Naive thymus-derived CD8-positive, alpha-beta T cell (primary cell): Measurements from ENCODE around the gene RASSF5. TPM values are rescaled to one million over a fixed set of nuclear protein-coding genes. Genes with fewer than 3 reads are reported as not detected.

Experiments used
- ATAC-seq, 2 donors: fragments of 150-1000 bp; cut with Tn5 transposase in 1 of 2; sonication (Bioruptor Pico), chemical (Tn5 transposase) in 1 of 2; 1 replicate in 1 of 2; 2 replicates in 1 of 2; pipeline ENCODE4 v1.10.0; 2021; ENCODE audit warnings: mild to moderate bottlenecking in 2 of 2, moderate library complexity in 2 of 2
- POLR2A ChIA-PET: fragments of 350-600 bp; sonication (Branson Sonifier 250); formaldehyde crosslinking; loops from one replicate; lab custom pipeline; 2021; ENCODE audit warnings: antibody characterized with exemption; lab: Charles Lee
- DNase-seq, 10 donors: peaks; one replicate each; pipeline versions ENCODE4 v3.0.0 to v3.0.0-alpha.2; 2020 to 2022
- H3K27ac Mint-ChIP-seq, 10 donors: one replicate each; pipeline ENCODE4 v1.8.0; 2020 to 2022; ENCODE audit warnings: mild to moderate bottlenecking in 10 of 10, mixed read lengths in 10 of 10, moderate library complexity in 4 of 10, inconsistent platforms in 1 of 10
- H3K27me3 Mint-ChIP-seq, 5 donors: one replicate each; pipeline ENCODE4 v1.8.0; 2021 to 2022; ENCODE audit warnings: mixed read lengths in 5 of 5
- H3K36me3 Mint-ChIP-seq, 3 donors: one replicate each; pipeline ENCODE4 v1.8.0; 2020 to 2022; ENCODE audit warnings: mixed read lengths in 3 of 3, mild to moderate bottlenecking in 2 of 3, inconsistent platforms in 1 of 3
- H3K4me1 Mint-ChIP-seq, 4 donors: one replicate each; pipeline ENCODE4 v1.8.0; 2021 to 2022; ENCODE audit warnings: mixed read lengths in 4 of 4
- H3K4me3 Mint-ChIP-seq, 10 donors: one replicate each; pipeline ENCODE4 v1.8.0; 2020 to 2022; ENCODE audit warnings: mild to moderate bottlenecking in 10 of 10, mixed read lengths in 10 of 10, moderate library complexity in 6 of 10, inconsistent platforms in 1 of 10
- H3K9me3 Mint-ChIP-seq, 9 donors: one replicate each; pipeline ENCODE4 v1.8.0; 2020 to 2022; ENCODE audit warnings: mixed read lengths in 9 of 9, mild to moderate bottlenecking in 3 of 9, inconsistent platforms in 1 of 9, moderate library complexity in 1 of 9
- polyA plus RNA-seq, 3 donors: library from polyadenylated mRNA; unstranded; fragments of 300-500 nt; fragmentation: Illumina TruSeq; gene quantifications; one replicate each; pipeline ENCODE4 v1.2.3, GENCODE V29; 2021
- total RNA-seq, 8 experiments: library from RNA in 2 of 8; stranded (reverse) in 2 of 8; gene quantifications; one replicate each; pipeline ENCODE4 v1.2.3 and lab custom pipeline; 2021 to 2026

RASSF5 gene
- total and polyA plus RNA-seq, 5 experiments from 2014 or later, result 224 to 358 (median 233) TPM

DNA sequence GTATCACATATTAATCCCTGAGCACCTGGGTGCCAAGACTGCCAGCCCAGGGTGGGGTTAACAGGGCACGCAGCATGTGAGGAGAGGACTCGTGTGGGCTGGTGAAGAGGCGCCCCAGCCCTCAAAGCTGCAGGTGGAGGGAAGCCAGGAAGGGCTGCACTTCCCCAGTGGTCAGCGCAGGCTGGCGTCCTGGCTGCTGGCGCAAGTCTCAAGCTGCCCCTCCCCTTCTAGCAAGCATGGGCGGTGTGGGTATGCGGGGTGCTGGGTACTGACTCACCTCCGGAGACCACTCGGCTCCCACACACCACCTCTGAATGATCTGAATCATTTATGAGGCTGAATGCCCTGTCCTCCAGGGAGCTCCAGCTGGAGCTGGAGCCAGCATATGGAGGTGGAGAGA, 60.9 kb downstream of the RASSF5 start:
- no peak for DNase-seq
- peak; percentile 18 to 37 for ATAC-seq
- peaks cover 6 to 93% (median 9%) of the 10 kb centered on the region in 3 donors for H3K36me3 Mint-ChIP-seq
- H3K9me3 Mint-ChIP-seq, result no peaks in the 10 kb centered on the region
- peaks cover 66 to 100% (median 99%) of the 10 kb centered on the region in 4 donors for H3K4me1 Mint-ChIP-seq
- POLR2A ChIA-PET, result interaction anchor here (0.6 to 30.9 kb wide), 6 partner anchors 6 to 351 kb away, joined by 3 to 825 read pairs (median 4); no protein-coding TSS in a partner anchor
- H3K4me3 Mint-ChIP-seq, result peak overlapping the region; percentile 65 to 99 (median 88)
- peak overlapping the region; percentile 89 to 98 (median 94) for H3K27ac Mint-ChIP-seq
- H3K27me3 Mint-ChIP-seq, result no peaks in the 10 kb centered on the region

DNA sequence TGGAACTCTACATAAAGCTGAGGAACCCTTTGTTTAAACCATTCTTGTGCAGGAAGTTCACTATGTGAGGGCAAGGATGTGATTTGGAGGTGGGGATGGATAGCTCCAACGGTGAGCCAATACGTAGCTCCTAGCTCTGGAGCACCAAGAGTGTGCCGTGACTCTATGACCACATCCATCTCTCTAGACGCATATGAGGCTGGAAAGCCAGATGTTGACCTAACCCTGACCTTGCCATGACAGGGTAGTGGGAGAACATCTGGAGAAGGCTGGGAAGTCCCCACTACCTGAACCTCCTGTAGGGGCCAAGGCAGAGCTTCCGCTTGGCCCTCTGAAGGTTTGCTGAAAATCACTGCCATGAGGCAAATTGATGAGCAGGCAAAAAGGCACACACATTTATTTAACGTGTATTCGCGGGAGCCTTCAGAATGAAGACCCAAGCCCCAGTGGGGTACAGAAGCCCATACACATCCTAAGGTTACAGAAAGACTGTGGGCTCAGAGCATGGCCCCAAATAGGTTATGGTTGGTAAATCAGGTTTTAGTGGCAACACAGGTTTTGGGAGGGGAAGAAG, 61.5 kb downstream of the RASSF5 start:
- peak overlapping the region; percentile 88 to 98 (median 94) for H3K27ac Mint-ChIP-seq
- peaks cover 10 to 91% (median 12%) of the 10 kb centered on the region in 3 donors for H3K36me3 Mint-ChIP-seq
- ATAC-seq (peak; percentile 24 to 70), DNase-seq (no peak)
- peaks cover 64 to 100% (median 99%) of the 10 kb centered on the region in 4 donors for H3K4me1 Mint-ChIP-seq
- H3K4me3 Mint-ChIP-seq, result peak overlapping the region; percentile 65 to 99 (median 88)
- POLR2A ChIA-PET, result interaction anchor here (0.6 to 30.9 kb wide), 6 partner anchors 6 to 351 kb away, joined by 3 to 825 read pairs (median 4); no protein-coding TSS in a partner anchor
- H3K9me3 Mint-ChIP-seq, result no peaks in the 10 kb centered on the region
- no peaks in the 10 kb centered on the region for H3K27me3 Mint-ChIP-seq

DNA sequence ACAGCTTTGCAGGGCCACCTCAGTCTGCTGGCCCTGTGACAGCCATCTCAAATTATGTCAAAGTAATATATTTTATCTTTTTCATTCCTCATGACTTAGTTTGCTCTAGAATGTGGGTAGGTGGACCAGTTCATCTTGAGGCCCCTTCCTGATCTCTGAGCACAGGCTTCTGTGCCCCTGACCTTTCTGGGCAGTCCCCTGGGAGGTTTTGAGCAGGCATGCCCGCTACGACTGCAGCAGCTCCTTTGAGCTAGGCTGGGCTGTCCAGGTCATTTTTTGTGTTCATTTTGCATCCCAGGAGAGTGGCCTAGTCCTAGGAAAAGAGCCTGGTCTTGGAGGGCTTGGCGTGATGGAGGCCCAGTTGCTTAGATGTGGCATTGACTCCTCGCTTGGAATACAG, 62.2 kb downstream of the RASSF5 start:
- peaks cover 8 to 90% (median 14%) of the 10 kb centered on the region in 3 donors for H3K36me3 Mint-ChIP-seq
- peak overlapping the region; percentile 60 to 98 (median 94) for H3K27ac Mint-ChIP-seq
- peaks cover 62 to 100% (median 99%) of the 10 kb centered on the region in 4 donors for H3K4me1 Mint-ChIP-seq
- DNase-seq (no peak), ATAC-seq (no peak)
- no peaks in the 10 kb centered on the region for H3K9me3 Mint-ChIP-seq
- POLR2A ChIA-PET, result interaction anchor here (0.6 to 30.9 kb wide), 4 partner anchors 5 to 70 kb away, joined by 3 to 825 read pairs (median 414); no protein-coding TSS in a partner anchor
- peak overlapping the region in 9 of 10 donors; percentile 15 to 99 (median 89) for H3K4me3 Mint-ChIP-seq
- H3K27me3 Mint-ChIP-seq, result no peaks in the 10 kb centered on the region

DNA sequence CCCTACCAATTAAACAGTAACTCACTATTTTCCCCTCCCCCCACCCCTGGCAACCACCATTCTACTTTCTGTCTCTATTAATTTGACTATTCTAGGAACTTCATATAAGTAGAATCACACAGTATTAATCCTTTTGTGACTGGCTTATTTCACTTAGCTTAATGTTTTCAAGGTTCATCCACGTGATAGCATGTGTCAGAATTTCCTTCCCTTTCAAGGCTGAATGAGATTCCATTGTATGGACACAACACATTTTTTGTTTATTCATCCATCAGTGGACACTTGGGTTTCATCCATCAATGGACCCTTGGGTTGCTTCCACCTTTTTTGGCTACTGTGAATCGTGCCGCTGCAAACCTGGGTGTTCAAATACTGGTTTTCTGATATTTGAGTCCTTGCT, 63.2 kb downstream of the RASSF5 start:
- Mint-ChIP-seq H3K27me3 (no peaks in the 10 kb centered on the region), H3K4me3 (peak overlapping the region; percentile 31 to 99 (median 78)), H3K4me1 (peaks cover 59 to 100% (median 98%) of the 10 kb centered on the region in 4 donors), H3K36me3 (peaks cover 4 to 81% (median 14%) of the 10 kb centered on the region in 3 donors), H3K27ac (peak overlapping the region; percentile 69 to 98 (median 94)), H3K9me3 (no peaks in the 10 kb centered on the region)
- POLR2A ChIA-PET, result interaction anchor here (22.9 to 30.9 kb wide), 2 partner anchors 4 to 10 kb away, joined by 825 read pairs; no protein-coding TSS in a partner anchor
- DNase-seq, result no peak
- no peak for ATAC-seq

DNA sequence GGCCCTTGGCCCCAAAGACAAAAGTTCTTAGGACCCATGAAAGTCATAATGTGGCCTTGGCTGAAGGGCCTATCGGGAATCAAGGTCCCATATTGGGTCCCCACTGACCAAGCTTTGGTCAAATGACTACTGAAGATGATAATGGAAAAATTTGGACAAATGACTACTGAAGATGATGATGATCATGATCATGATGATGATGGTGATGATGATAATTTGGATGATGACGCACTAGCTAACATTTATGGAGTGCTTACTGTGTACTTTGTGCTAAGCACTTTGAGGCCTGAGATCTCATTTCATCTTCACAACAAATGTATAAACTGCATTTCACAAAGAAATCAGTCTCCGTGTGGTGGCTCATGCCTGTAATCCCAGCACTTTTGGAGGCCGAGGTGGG, 65.5 kb downstream of the RASSF5 start:
- Mint-ChIP-seq H3K4me3 (peak overlapping the region in 9 of 10 donors; percentile 1 to 98 (median 61)), H3K36me3 (peaks cover 12 to 72% (median 14%) of the 10 kb centered on the region in 3 donors)
- POLR2A ChIA-PET, result interaction anchor here (30.9 kb wide), 1 partner anchor 12 kb away, joined by 825 read pairs; no protein-coding TSS in a partner anchor

DNA sequence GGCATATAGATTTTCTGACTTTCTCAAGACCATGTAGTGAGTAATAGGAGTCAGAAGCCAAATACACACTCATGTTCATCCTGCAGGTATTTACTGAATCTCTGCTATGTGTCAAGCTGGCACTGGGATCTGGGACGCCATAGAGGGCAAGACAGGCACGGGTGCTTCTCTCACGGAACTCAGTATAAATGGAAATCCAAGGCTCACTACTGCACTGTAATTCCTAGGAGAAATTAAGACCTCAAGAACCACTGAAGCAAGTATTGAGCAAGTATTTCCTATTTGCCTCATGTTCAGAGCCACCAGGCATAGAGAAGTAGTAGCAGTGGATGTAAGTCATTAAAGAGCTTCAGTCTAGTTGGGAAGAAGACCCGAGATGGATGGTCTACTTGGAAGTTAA, 66.0 kb downstream of the RASSF5 start:
- Mint-ChIP-seq H3K36me3 (peaks cover 12 to 73% (median 14%) of the 10 kb centered on the region in 3 donors), H3K4me1 (peaks cover 58 to 100% (median 98%) of the 10 kb centered on the region in 4 donors), H3K4me3 (peak overlapping the region in 9 of 10 donors; percentile 1 to 98 (median 61)), H3K27me3 (no peaks in the 10 kb centered on the region), H3K9me3 (no peaks in the 10 kb centered on the region), H3K27ac (peak overlapping the region; percentile 87 to 98 (median 94))
- no peak for ATAC-seq
- DNase-seq, result no peak
- POLR2A ChIA-PET, result interaction anchor here (30.9 kb wide), 1 partner anchor 13 kb away, joined by 825 read pairs; no protein-coding TSS in a partner anchor

More for the DNA sequence above, 65.5 kb downstream of the RASSF5 start:
- Mint-ChIP-seq H3K27ac (peak overlapping the region; percentile 68 to 98 (median 94)), H3K9me3 (no peaks in the 10 kb centered on the region), H3K4me1 (peaks cover 58 to 100% (median 98%) of the 10 kb centered on the region in 4 donors), H3K27me3 (no peaks in the 10 kb centered on the region)
- DNase-seq, result no peak
- no peak for ATAC-seq

DNA sequence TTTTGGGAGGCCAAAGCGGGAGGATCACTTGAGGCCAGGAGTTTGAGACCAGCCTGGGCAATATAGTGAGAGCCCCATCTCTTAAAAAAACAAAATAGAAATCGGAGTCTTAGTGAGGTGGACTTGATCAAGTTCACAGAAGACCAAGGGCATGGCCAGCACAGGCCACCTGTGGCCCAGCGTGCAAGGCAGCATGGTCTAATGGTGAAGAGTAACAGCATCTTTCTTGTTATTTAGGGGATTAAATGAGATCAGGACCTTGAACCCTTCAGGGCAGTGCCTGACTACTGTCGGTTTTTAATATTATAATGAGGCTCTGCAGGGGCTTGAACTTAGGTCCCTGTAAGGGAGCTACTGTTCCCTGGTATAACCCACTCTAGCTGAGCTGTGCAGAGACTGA, 66.4 kb downstream of the RASSF5 start:
- peak overlapping the region; percentile 87 to 98 (median 94) for H3K27ac Mint-ChIP-seq

DNA sequence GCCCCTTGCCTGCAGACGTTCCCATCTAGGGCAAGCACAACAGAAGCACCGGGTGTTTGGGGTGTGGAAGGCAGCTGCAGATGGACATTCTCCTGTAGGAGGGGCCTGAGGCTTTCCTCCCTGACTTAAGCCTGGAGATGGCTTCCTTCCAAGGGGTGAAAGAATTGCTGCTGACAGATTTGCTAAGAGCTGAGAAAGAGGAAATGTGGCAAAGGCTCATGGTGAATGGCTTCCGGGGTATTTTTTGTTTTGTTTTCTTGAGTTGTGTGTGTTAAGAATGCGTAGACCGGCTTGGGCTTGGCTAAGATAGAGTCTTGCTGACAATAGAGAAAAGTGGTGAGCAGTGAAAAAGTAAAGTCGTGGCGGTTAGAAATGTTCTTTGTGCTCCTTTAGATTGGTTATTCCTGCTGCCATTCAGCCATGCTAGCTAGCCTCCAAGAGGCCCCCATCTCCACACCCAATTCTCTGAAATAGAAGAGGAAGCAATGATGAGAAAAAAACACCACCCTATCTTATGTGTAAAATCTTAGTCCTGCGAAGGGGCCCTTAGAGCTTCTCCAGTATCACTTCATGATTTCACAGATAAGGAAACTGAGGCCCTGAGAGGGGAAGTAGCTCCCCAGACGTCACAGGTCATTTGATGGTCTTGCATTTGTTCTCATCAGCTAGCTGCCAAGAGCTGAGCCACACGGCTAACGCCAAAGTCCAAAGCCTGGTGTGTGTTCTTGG, 68.0 kb downstream of the RASSF5 start:
- H3K4me3 Mint-ChIP-seq, result peak overlapping the region; percentile 63 to 98 (median 84)
- H3K9me3 Mint-ChIP-seq, result no peaks in the 10 kb centered on the region
- H3K27ac Mint-ChIP-seq, result peak overlapping the region; percentile 89 to 99 (median 96)
- DNase-seq, result peak in 9 of 10 donors; percentile 24 to 86 (median 65)
- H3K27me3 Mint-ChIP-seq, result no peaks in the 10 kb centered on the region
- POLR2A ChIA-PET, result interaction anchor here (0.7 to 30.9 kb wide), 10 partner anchors 11 to 330 kb away, joined by 3 to 825 read pairs (median 4); partner anchors contain the start of gene IKBKE
- H3K36me3 Mint-ChIP-seq, result peaks cover 12 to 62% (median 14%) of the 10 kb centered on the region in 3 donors
- peaks cover 62 to 100% (median 100%) of the 10 kb centered on the region in 4 donors for H3K4me1 Mint-ChIP-seq
- ATAC-seq, result peak; percentile 69 to 81

More for the DNA sequence above, 66.4 kb downstream of the RASSF5 start:
- DNase-seq, result no peak
- Mint-ChIP-seq H3K4me1 (peaks cover 56 to 100% (median 98%) of the 10 kb centered on the region in 4 donors), H3K9me3 (no peaks in the 10 kb centered on the region), H3K36me3 (peaks cover 12 to 72% (median 14%) of the 10 kb centered on the region in 3 donors), H3K4me3 (peak overlapping the region; percentile 1 to 98 (median 72)), H3K27me3 (no peaks in the 10 kb centered on the region)
- POLR2A ChIA-PET, result interaction anchor here (30.9 kb wide), 1 partner anchor 13 kb away, joined by 825 read pairs; no protein-coding TSS in a partner anchor
- ATAC-seq, result no peak

DNA sequence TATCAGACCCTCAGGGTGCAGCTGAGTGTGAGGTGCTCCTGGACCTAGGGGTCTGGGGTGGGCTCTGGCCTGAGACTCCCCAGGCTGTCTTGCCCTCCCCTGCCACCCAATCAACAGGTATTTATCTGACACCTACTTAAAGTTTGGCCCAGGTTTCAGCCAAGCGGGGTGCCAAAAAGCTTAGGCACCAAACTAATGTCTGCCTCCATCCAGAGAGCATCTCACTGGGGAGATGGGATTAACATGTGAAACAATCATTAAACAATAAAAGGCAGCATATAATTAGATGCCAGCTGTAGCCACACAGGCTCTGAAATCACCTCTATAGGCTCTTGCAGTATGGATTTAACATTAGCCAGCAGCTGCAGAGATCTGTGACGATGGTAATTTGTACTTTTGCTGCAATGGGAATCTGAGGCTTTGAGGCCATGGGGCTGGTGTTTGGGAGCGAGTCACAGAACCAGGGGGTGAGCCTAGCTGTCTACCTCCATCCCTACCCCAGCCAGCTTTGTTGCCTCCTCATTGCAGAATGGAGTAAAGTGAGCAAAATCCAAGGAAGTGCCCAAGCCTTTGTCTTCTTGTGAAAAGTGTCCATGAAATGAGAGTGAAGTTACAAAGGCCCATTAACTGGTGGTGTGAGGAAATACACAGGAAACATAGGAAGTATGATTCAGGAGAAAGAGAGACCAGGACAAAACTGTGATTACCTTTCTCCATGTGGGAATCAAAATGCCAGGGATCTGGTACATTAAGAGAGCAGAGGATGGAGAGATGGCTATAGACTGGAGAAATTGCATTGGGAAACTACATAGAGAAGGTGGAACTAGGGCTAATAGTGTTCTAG, 68.8 kb downstream of the RASSF5 start:
- DNase-seq, result no peak
- no peak for ATAC-seq
- Mint-ChIP-seq H3K27me3 (no peaks in the 10 kb centered on the region), H3K4me1 (peaks cover 65 to 100% (median 100%) of the 10 kb centered on the region in 4 donors), H3K4me3 (peak overlapping the region; percentile 63 to 98 (median 84)), H3K9me3 (no peaks in the 10 kb centered on the region), H3K27ac (peak overlapping the region; percentile 89 to 99 (median 96)), H3K36me3 (peaks cover 12 to 59% (median 14%) of the 10 kb centered on the region in 3 donors)
- POLR2A ChIA-PET, result interaction anchor here (0.5 to 30.9 kb wide), 9 partner anchors 10 to 126 kb away, joined by 3 to 825 read pairs (median 4); partner anchors contain the start of gene IKBKE

DNA sequence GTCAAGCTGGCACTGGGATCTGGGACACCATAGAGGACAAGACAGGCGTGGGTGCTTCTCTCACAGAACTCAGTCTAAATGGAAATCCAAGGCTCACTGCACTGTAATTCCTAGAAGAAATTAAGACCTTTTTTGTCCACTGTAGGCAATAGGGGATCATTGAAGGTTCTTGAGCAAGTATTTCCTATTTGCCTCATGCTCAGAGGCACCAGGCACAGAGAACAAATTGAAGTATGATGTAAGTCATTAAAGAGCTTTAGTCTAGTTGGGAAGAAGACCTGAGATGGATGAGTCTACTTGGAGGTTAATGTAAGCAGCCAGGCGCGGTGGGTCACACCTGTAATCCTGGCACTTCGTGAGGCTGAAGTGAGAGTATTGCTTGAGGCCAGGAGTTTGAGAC, 70.3 kb downstream of the RASSF5 start:
- peaks cover 12 to 52% (median 14%) of the 10 kb centered on the region in 3 donors for H3K36me3 Mint-ChIP-seq
- H3K27ac Mint-ChIP-seq, result peak overlapping the region; percentile 89 to 99 (median 96)
- ATAC-seq (no peak), DNase-seq (no peak)
- POLR2A ChIA-PET, result interaction anchor here (30.9 kb wide), 1 partner anchor 17 kb away, joined by 825 read pairs; no protein-coding TSS in a partner anchor
- H3K27me3 Mint-ChIP-seq, result no peaks in the 10 kb centered on the region
- H3K9me3 Mint-ChIP-seq, result no peaks in the 10 kb centered on the region
- H3K4me1 Mint-ChIP-seq, result peaks cover 64 to 100% (median 100%) of the 10 kb centered on the region in 4 donors
- peak overlapping the region in 9 of 10 donors; percentile 43 to 98 (median 85) for H3K4me3 Mint-ChIP-seq
